Fibroblast of peridontal ligament (primary cell): ENCODE results near the gene NHLRC4.
A peak's percentile ranks its signal among the peaks of the same experiment; 100 is the strongest.
"Not testable (repeated sequence)": the region's sequence is repeated elsewhere in the genome, so short reads cannot be mapped to it uniquely, and the experiment has no call there.

Source experiments
- DNase-seq: peaks from one replicate; pipeline ENCODE4 v3.0.0-alpha.2; 2010; ENCODE audit errors: extremely low read depth

NHLRC4 gene

DNA sequence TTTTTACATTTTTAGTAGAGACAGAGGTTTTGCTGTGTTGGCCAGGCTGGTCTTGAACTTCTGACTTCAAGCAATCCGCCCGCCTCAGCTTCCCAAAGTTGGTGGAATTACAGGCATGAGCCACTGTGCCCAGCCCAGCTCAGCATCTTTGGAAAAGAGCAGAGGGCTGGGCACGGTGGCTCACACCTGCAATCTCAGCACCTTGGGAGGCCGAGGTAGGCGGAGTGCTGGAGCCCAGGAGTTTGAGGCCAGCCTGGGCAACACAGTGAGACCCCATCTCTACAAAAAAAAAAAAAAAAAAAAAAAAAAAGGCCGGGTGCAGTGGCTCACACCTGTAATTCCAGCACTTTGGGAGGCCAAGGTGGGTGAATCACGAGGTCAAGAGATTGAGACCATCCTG, 30.9 kb downstream of the NHLRC4 start:
- DNase-seq = not testable (repeated sequence)

DNA sequence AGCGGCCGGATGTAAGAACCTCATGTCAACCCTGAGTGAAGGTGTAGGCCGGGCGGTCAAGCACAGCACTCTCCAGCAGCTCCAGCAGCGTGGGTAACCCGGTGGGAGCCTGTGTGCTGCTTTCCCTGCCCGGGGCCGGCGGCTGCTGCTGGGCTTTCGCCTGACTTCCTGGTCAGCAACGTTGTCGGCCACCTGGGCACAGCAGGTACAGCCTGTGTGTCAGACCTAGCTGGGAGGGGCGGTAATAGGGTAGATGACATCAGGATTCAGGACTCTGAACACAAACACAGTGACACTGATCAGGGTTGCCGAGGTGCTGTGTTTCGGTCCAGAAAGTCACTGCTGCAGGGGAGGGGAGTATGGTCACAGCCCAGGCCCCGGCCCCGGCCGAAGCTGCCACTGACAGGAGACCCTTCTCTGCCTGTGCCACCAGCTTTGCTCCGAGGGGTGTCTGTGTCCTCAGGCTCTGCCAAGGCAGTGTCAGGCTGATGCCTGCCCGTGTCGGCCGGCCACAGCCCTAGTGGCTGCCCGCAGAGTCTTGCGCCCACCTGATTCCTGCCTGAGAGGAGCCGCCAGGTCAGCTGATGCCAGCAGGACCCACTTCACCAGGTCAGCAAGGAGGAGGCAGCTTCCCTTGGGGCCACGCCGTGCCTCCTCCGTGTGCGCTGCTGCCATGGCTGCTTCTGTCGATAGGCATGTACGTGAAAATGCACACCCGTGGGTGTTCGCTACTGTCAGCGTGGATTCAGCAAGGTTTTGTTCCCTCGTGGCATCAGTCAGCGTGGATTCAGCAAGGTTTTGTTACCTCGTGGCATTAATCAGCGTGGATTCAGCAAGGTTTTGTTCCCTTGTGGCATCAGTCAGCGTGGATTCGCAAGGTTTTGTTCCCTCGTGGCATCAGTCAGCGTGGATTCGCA, 32.3 kb downstream of the NHLRC4 start:
- DNase-seq = no peak

DNA sequence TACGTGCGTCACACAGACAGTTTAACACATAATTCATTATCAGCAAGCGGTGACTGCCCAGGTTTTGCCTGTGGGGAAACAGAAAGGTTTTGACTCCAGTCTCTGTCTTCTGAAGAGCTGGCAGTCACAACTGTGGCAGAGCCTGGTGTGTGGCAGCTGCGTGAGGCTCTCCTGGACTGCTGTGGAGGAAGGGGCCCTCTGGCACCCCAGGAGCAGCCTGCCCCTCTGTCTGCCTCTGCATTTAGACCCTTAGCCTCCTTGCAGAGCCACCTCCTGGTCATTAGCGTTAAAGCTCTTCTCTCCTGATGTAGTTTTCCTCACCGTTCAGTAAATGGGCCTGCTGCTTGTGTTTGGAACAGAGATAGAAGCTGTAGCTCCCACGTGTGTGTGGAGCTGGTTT, 34.0 kb downstream of the NHLRC4 start:
- peak; percentile 6 for DNase-seq

DNA sequence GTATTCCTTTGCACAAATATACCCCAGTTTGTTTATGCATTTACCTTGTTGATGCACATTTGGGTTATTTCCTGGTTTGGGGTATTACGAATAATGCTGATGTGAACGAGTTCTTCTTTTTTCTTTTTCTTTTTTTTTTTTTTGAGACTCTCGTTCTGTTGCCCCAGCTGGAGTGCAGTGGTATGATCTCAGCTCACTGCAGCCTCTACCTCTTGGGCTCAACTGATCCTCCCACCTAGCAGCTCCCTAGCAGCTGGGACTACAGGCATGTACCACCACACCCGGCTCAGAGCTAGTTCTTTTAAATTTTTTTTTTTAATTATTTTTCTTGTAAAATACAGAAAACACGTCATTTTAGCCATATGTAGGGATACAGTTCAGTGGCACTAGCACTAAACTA, 37.1 kb downstream of the NHLRC4 start:
- no peak for DNase-seq

DNA sequence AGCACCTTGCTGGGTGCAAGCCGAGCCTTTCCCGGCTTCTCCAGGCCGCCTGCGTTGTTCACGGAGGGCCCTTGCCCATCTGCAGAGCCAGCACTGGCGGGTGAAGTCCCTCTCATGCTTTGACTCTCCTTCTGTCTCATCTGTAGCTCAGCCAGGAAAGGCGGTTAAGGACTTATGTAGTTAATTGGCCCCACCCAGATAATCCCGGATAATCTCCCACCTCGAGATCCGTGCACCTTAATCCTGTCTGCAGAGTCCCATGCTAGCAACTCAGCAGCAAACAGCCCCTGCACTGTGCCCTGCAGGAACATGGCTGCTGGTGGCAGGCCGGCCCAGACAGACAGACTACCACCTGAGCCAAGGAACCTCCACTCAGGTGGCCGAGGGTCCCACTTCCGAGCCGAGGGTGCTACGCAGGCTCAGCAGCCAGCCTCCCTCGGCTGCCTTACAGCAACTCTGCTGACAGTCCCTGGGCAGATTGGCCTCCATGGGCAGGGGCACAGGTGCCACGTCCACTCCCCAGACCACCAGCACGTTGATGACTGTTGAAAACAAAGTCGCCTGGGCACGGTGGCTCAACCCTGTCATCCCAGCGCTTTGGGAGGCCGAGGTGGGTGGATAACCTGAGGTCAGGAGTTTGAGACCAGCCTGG, 40.0 kb downstream of the NHLRC4 start:
- DNase-seq = no peak

DNA sequence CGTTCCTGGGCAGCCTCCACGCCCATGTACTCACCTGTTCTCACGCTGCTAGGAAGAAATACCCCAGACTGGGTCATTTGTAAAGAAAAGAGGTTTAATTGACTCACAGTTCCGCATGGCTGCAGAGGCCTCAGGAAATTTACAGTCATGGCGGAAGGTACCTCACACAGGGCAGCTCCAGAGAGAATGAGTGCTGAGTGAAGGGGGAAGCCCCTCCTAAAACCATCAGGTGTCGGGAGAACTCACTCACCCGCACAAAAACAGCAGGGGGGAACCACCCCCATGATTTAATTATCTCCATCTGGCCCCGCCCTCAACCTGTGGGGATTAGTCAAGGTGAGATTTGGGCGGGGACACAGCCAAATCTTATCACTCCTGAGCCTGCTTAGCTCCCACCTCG, 41.2 kb downstream of the NHLRC4 start:
- DNase-seq = no peak

DNA sequence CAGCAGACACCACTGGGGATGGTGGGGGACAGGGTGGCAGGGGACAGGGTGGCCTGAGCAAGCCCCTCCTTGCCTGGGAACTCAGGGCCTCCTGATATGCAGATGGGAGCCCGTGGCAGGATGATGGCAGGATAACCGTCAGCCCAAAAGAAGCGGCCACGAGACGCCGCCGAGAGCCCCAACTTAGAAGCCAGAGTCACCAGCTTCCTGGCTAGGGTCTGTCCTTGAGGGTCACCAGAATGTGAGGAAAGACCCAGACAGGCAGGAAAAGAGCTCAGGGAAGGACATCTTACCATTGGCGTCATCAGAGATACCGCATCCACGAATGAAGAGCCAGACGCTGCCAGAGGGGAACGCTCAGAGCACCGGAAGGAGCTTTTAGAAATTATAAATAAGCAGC, 42.5 kb downstream of the NHLRC4 start:
- DNase-seq = no peak

DNA sequence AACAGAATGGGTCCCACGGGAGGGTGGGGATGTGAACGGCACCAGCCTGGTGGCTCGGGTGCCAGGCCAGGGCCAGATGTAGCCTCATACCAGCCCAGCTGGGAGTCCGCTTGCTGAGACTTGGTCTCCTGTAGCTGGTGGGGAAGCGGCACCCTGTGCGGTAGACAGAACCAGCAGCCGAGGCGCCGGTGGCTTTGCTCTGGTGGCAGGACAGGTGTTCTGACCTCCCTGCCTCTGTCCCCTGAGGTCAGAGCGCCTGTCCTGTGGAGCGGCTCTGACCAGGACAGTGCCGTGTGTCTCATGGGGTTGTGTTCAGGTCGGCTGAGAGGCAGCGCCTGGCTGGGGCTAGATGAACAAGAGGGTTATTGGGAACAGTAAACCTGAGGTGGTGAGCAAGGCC, 43.2 kb downstream of the NHLRC4 start:
- no peak for DNase-seq

DNA sequence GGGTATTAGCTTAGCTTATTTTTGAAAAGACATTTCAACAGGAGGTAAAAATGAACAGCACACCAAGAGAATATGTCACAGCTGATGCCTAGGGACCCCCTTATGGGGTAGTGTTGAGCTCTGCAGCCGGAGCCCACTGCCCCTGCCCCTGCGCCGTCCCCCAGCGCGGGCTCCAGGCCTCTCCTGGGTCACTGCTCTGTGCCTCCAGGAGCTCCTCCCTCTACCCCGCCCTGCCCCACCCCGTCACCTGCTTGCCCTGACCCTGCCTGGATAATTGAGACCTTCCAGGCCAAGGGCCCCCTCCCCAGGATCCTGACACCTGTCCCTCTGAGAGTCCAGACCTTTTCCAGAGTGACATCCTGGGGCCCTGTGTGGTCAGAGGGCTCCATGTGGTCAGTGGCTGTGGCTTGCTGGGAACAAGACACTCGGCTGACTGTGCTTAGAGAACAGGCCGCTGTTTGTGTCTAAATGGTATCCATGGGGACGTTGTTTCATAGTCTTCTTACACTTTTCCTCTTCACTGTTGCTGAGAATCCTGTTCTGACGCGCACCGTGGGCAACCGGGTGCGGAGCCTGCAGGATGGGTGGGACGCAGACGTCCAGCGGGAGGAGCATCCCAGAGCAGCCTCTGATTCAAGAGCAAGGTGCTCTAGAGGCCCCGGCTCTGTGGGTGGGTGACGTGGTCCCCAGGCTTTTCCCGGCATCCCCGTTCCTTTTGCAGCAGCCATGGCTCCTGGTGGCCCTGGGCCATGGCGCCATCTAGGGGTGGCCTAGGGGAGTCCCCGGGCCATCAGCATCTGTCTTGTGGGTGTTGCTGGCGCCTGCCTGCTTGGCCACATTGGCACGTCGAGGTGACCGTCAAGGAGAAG, 43.9 kb downstream of the NHLRC4 start:
- DNase-seq = peak; percentile 8

DNA sequence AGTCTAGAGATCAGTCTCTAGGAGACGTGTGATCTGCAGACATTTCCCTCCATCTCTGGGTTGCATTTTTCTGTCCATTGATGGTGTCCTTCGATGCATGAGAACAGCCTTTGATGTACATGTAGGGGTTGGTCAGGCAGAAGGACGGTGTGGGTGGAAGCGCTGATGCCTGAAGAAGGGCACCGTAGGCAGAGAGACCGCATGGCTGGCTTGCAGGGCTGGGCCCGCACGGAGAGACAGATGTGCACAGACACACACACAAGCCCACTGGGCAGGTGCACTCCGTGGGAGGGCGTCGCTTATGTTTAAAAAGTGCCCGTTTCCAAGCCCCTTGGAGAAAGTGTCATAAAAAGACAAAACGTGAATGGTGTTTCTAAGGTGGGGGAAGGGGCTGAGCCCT, 48.3 kb downstream of the NHLRC4 start:
- no peak for DNase-seq

DNA sequence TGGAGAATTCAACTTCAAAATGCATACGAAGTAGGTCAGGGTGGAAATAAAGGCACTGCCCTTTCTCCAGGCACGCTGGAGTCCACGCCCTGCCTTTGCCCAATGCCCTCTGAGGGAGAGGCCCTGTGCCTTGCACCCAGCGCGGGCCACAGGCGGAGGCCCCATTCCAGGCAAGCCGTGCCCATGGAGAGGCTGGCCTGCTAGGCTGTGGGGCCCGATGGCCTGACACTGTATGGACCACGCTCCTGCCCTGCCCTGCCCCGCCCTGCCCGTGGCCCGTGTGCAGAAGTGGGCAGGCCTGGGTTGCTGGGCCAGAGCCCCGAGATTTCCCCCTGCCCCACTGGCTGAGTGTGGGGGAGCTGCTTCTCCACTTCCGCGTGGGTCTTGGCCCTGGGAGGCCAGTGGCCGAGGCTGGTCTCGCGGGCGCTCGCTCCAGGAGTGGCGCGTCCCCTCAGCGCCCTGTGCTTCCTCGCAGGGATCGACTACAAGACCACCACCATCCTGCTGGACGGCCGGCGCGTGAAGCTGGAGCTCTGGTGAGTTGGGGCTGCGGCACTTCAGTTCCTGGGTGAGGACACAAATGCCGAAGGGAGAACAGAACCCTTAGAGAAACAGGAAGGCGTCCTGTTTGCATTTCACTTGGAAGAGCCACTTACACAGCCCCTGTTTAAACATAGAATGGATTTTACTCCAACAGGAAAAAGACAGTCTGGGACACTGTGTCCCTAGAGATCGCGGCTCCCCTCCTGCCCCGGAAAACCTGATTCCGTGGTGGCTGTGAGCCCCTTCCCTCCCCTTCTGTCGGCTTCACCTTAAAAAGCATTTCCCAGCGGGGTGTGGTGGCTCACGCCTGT, 50.2 kb downstream of the NHLRC4 start:
- DNase-seq = no peak

DNA sequence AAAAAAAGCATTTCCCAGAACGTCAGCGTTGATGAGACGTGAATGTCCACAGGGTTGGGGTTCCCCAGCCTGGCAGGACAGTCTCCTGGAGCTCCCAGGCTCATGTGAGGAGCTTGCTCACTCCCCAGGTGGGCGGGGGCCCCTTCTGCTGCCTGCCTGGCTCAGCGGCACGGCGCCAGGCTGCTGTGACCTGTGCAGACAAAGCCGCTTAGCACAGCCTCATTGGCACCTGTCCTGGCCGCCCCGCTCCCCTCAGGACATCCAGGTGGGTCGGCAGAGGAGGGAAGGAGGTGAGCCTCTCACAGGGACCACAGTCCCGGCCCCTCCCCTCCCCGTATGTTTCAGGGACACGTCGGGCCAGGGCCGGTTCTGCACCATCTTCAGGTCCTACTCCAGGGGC, 51.0 kb downstream of the NHLRC4 start:
- no peak for DNase-seq
